Smooth muscle cell of the umbilical artery (primary cell): ENCODE measurements around the gene VN1R5. TPM values are rescaled to one million over a fixed set of nuclear protein-coding genes. Genes with fewer than 3 reads are reported as not detected.

ENCODE experiments used
- total RNA-seq: library from RNA; depleted of rRNA; stranded (reverse); fragments of >200 nt; gene quantifications from 2 replicates; pipeline ENCODE4 v1.2.3, GENCODE V29; 2014

Gene VN1R5
- not detected in 2 replicates for total RNA-seq

DNA sequence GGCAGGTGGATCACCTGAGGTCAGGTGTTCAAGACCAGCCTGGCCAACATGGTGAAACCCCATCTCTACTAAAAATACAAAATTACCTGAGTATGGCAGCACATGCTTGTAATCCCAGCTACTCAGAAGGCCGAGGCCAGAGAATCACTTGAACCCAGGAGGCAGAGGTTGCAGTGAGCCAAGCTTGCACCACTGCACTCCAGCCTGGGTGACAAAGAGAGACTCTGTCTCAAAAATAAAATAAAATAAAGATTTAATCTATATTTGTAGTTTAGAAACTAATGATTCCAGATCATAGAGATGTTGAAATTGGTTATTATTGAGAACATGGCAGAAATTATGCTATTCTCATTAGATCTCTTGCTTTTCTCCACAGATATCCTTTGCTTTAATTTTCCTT, at the start of gene VN1R5:
VN1R5 (plus strand) TSS at position 301 of the 400 bp plus-strand sequence.

Other genes starting within 250 kb of the VN1R5 start
- gene ZNF695, start 248.0 kb upstream of the VN1R5 start, total RNA-seq: 0.59 and 1.7 TPM in 2 replicates
- 1.8 and 2.2 TPM in 2 replicates for gene ZNF670, start 177.3 kb upstream of the VN1R5 start, total RNA-seq
- gene ZNF669, start 151.7 kb upstream of the VN1R5 start, total RNA-seq: 6.0 and 12.8 TPM in 2 replicates
- gene ZNF124, start 84.1 kb upstream of the VN1R5 start, total RNA-seq: 48.6 and 91.5 TPM in 2 replicates
- gene ZNF496, start 75.8 kb downstream of the VN1R5 start, total RNA-seq: 12.8 and 19.7 TPM in 2 replicates
- 0.78 and 2.4 TPM in 2 replicates for gene NLRP3, start 160.1 kb downstream of the VN1R5 start, total RNA-seq
- gene OR2B11, start 202.0 kb downstream of the VN1R5 start, total RNA-seq: not detected in 2 replicates